ENCODE data around the gene ANKS6.
A peak's percentile ranks its signal among the peaks of the same experiment; 100 is the strongest.

Gene ANKS6

GRCh38 chr9:98719055-98719454 is 77.3 kb downstream of the ANKS6 start:
- ChIA-PET CTCF (interaction anchor here (1.0 kb wide), 1 partner anchor 41 kb away, joined by 3 read pairs; no protein-coding TSS in a partner anchor), POLR2A (ENCODE audit: low non-redundant PET) (no interaction called here)
- no peak overlapping the region for H3K27ac ChIP-seq
- TF ChIP-seq CTCF (conservative IDR thresholded peaks at IDR 0.05; ENCODE audit: low read depth), result no peak
- no peak for DNase-seq (ENCODE audit: low spot score)

- ChIA-PET CTCF (no interaction called here), POLR2A (ENCODE audit: low non-redundant PET) (no interaction called here)
- no peak for TF ChIP-seq CTCF (conservative IDR thresholded peaks at IDR 0.05; ENCODE audit: low read depth)
- no peak for DNase-seq (ENCODE audit: low spot score)
- no peak overlapping the region for H3K27ac ChIP-seq
Measured at GRCh38 chr9:98714833-98715232, 81.5 kb downstream of the ANKS6 start.

- no peak for TF ChIP-seq CTCF (conservative IDR thresholded peaks at IDR 0.05; ENCODE audit: low read depth)
- CTCF ChIA-PET, result interaction anchor here (0.7 kb wide), 1 partner anchor 205 kb away, joined by 3 read pairs; no protein-coding TSS in a partner anchor
Measured at GRCh38 chr9:98712987-98713386, 83.4 kb downstream of the ANKS6 start.

GRCh38 chr9:98709968-98710965 is 86.1 kb downstream of the ANKS6 start:
- TF ChIP-seq CTCF (conservative IDR thresholded peaks at IDR 0.05; ENCODE audit: low read depth), result no peak
- no peak overlapping the region for H3K27ac ChIP-seq
- ChIA-PET CTCF (interaction anchor here (0.6 to 0.7 kb wide), 3 partner anchors 57 to 83 kb away, joined by 3 to 5 read pairs (median 4); no protein-coding TSS in a partner anchor), POLR2A (ENCODE audit: low non-redundant PET) (no interaction called here)
- peak; percentile 50 for DNase-seq (ENCODE audit: low spot score)

More at GRCh38 chr9:98712987-98713386, 83.4 kb downstream of the ANKS6 start:
- POLR2A ChIA-PET (ENCODE audit: low non-redundant PET), result no interaction called here
- no peak overlapping the region for H3K27ac ChIP-seq
- no peak for DNase-seq (ENCODE audit: low spot score)

GRCh38 chr9:98708933-98709911 is 87.1 kb downstream of the ANKS6 start, which contains the start of gene GABBR2:
Gene GABBR2, minus strand, starts transcription at chr9:98708935. Its CDS starts 198 bp downstream, at chr9:98708737.
- H3K27ac ChIP-seq, result no peak within 1 kb of the TSS
- no peak for TF ChIP-seq CTCF (conservative IDR thresholded peaks at IDR 0.05; ENCODE audit: low read depth)
- no peak for DNase-seq (ENCODE audit: low spot score)
- ChIA-PET POLR2A (ENCODE audit: low non-redundant PET) (no interaction called here), CTCF (interaction anchor here (1.9 kb wide), 1 partner anchor 393 kb away, joined by 5 read pairs; no protein-coding TSS in a partner anchor)

Data from RWPE1 (cell line).